Tongue (tissue), 2 donors: ENCODE measurements around the gene CRYBG1. TPM values are rescaled to one million over a fixed set of nuclear protein-coding genes. Genes with fewer than 3 reads are reported as not detected.
"Not testable (repeated sequence)": the region's sequence is repeated elsewhere in the genome, so short reads cannot be mapped to it uniquely, and the experiment has no call there.

Experiments
- DNase-seq: peaks from one replicate; pipeline ENCODE4 v3.0.0-alpha.2; 2015
- total RNA-seq: library from RNA; depleted of rRNA; stranded (reverse); fragments of >200 nt; gene quantifications from one replicate; pipeline ENCODE4 v1.2.3, GENCODE V29; 2014

The CRYBG1 gene
- total RNA-seq, 1 donor from 2014 or later = 18.7 TPM

GRCh38 chr6:106508277-106508676, 147.8 kb downstream of the CRYBG1 start:
- no peak for DNase-seq

DNA sequence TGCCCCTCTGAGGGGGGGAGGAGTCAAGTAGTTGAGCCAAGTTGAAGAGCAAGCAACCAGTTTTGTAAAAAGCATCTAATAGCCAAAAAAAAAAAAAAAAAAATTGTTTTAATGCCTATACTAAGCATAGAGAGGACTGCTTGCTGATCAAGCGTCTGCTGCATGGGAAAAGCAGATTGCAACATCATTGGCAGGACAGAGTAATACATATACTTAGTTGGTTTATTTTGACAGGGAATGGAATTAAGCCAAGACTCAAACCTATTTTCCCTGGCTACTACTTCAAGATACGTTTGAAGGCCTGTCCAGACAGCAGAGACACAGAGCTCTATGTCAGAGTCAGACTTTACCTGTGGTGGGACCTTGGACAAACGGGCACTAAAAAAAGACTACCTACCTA, 148.3 kb downstream of the CRYBG1 start:
- DNase-seq = no peak

- DNase-seq = no peak
Measured at GRCh38 chr6:106509420-106510089, 149.0 kb downstream of the CRYBG1 start.

- DNase-seq = no peak
Measured at GRCh38 chr6:106510090-106510970, 149.8 kb downstream of the CRYBG1 start.

DNA sequence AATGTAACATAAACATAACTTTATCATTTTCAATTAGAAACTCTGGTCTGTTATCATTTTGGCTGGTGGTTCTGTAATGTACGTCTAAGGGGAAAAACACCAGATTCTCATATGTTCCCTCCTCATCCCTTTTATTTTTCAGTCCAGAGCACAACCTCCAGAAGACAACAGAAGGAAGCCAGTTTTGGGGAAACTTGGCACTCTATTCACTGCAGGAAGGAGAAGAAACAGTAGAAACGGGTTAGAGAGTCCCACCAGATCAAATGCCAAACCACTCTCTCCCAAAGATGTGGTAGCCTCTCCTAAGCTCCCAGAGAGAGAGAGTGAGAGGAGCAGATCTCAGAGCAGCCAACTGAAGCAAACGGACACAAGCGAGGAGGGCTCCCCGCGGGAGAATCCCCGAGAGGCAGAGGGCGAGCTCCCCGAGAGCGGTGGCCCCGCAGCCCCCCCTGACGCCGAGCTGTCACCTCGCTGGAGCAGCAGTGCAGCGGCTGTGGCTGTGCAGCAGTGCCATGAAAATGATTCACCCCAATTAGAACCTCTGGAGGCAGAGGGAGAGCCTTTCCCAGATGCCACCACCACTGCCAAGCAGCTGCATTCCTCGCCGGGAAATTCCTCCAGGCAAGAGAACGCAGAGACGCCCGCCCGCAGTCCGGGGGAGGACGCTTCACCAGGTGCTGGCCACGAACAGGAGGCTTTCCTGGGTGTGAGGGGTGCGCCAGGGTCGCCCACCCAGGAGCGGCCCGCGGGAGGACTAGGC, 151.0 kb downstream of the CRYBG1 start:
- DNase-seq = no peak

DNA sequence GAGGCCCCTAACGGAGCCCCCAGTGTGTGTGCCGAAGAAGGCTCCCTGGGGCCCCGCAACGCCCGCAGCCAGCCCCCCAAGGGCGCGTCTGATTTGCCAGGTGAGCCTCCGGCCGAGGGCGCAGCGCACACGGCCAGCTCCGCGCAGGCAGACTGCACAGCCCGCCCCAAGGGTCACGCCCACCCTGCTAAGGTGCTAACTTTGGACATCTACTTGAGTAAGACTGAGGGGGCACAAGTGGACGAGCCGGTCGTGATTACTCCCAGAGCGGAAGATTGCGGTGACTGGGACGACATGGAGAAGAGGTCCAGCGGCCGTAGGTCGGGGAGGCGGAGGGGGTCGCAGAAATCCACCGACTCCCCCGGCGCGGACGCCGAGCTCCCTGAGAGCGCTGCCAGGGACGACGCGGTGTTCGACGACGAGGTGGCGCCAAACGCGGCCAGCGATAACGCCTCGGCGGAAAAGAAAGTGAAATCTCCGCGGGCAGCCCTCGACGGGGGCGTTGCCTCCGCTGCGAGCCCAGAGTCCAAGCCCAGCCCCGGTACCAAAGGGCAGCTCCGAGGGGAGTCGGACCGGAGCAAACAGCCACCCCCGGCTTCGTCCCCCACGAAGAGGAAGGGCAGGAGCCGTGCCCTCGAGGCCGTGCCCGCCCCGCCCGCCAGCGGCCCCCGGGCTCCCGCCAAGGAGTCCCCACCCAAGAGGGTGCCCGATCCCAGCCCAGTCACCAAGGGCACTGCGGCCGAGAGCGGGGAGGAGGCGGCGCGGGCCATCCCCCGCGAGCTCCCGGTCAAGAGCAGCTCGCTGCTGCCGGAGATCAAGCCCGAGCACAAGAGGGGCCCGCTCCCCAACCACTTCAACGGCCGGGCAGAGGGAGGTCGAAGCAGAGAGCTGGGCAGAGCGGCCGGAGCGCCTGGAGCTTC, 151.8 kb downstream of the CRYBG1 start:
- DNase-seq = peak; percentile 60

DNA sequence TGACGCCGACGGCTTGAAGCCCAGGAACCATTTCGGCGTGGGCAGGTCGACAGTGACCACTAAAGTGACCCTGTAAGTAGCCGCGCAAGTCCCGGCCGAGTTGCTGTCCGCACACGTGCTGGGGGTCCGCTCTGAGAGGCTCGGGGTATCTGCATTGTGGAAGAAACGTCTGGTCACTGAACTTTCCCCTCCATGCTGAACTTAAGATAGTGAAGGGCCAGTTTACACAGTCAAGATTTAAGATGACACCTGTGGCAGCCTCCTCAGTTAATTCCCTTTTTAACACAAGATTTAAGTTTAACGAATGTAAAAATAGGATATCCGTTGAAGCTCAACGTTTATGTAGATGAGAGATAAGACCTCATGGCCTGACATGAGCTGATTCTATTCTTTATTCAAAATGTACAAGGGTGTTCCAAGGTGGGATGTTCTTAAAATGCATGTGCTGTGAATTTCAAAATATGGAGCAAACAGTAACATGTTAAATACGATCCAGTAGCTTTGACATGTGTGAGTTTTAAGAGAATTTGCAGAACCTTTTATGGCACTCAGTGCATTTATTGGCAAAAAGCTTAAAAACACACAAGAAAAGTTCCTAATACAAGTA, 152.6 kb downstream of the CRYBG1 start:
- DNase-seq = no peak

DNA sequence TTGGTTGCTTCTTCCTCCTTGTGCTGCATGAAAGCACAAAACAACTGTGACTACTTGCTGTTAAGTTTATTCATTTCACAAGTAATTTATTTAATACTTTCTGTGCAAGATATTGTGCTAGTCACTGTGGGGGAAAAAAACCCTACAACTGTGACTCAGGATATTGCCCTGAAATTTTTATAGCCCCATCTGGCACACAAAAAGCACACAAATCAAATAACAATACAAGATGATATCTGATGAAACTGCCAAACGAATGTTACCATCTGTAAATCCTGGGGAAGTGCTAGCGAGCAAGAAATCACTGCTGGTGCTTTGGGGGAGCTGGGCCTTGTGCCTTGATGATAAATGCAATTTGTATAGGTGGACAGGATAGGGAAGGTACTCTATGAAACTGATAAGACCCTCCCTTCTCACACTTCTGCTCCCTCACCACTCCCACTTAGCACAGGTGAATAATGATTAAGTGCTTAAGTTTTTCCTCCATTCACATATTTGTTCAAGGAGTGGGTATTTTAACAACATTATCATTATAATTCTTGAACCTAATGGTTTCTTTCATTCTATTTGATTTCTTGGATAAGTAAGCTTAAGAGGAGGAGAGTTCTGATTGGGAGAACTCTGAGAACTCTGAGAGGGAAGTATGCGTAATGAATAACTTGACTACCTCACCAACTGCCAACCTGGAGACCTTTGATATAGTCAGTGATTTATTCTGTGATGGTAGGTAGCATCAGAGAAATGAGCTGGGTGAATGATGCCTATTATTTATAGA, 153.5 kb downstream of the CRYBG1 start:
- no peak for DNase-seq

DNA sequence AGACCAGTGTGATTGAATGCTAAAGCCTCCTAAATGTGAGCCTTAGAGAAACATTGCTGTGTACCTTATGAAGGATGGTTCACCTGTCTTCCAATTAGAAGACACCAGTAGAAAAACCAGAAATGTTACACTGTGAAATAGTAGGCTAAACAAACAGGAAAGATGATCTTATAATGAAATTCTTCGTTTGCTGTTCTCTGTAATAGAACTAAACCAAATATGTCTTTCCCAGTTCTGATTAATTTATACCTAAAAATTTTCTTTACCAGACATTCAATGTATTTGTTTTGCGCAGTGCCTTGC, 154.0 kb downstream of the CRYBG1 start:
- DNase-seq = no peak

- not testable (repeated sequence) for DNase-seq
Measured at GRCh38 chr6:106515582-106515981, 155.1 kb downstream of the CRYBG1 start.

GRCh38 chr6:106516616-106517015, 156.1 kb downstream of the CRYBG1 start:
- DNase-seq = no peak

GRCh38 chr6:106517706-106518105, 157.2 kb downstream of the CRYBG1 start:
- no peak for DNase-seq

DNA sequence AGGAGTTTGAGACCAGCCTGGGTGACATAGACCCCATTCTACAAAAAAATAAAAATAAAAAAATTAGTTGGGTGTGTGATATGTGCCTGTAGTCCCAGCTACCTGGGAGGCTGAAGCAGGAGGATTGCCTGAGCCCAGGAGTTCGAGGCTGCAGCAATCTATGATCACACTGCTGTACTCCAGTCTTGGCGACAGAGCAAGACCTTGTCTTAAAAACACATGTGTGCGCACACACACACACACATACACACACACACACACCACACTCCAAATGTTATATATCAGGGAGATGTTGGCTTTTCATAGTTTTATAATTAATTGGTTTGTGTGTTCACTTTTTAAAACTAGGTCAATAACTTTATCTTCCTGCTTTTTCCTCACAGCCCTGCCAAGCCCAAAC, 158.2 kb downstream of the CRYBG1 start:
- DNase-seq = no peak

- DNase-seq = no peak
Measured at GRCh38 chr6:106519460-106520394, 159.2 kb downstream of the CRYBG1 start.

DNA sequence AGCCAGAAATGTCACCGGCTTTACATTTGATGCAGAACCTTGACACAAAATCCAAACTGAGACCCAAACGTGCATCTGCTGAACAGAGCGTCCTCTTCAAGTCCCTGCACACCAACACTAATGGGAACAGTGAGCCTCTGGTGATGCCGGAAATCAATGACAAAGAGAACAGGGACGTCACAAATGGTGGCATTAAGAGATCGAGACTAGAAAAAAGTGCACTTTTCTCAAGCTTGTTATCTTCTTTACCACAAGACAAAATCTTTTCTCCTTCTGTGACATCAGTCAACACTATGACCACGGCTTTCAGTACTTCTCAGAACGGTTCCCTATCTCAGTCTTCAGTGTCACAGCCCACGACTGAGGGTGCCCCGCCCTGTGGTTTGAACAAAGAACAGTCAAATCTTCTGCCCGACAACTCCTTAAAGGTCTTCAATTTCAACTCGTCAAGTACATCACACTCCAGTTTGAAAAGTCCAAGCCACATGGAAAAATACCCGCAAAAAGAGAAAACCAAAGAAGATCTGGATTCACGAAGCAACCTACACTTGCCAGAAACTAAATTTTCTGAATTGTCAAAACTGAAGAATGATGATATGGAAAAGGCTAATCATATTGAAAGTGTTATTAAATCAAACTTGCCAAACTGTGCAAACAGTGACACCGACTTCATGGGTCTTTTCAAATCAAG, 160.3 kb downstream of the CRYBG1 start:
- DNase-seq = no peak

GRCh38 chr6:106522562-106523250, 162.2 kb downstream of the CRYBG1 start:
- DNase-seq = no peak

DNA sequence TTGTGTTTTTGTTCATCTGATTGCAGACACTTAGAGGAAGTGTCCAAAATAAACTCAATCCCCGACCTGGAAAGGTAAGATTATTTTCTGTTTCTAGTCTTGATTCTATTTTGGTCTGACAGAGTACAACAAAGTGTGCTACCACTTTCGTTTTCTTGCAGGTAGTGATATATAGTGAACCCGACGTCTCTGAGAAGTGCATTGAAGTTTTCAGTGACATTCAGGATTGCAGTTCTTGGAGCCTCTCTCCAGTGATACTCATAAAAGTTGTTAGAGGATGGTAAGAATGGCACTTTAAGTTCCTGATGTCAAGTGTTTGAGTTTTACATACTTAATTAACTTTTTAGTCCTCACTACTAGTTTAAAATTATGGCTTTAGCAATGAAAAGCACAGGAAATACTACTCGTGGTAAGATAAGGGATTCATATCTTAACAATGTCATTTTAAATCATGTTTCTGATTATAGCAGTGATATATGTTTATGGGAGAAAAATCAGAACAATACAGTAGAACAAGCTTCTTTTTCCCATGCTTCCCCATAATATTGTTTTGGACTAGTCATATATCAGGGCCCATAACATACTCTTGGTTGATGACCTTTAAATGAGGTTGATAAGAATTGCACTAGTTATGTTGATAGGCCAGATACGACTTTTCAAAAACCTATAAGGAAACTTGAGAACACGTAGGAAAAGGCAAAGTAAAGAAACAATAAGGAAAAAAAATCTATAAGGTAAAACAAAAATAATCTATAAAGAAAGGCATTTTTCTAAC, 164.8 kb downstream of the CRYBG1 start:
- no peak for DNase-seq

- DNase-seq = no peak
Measured at GRCh38 chr6:106525882-106526275, 165.4 kb downstream of the CRYBG1 start.
